ENCODE results near the gene SPTSSA.

The SPTSSA gene

DNA sequence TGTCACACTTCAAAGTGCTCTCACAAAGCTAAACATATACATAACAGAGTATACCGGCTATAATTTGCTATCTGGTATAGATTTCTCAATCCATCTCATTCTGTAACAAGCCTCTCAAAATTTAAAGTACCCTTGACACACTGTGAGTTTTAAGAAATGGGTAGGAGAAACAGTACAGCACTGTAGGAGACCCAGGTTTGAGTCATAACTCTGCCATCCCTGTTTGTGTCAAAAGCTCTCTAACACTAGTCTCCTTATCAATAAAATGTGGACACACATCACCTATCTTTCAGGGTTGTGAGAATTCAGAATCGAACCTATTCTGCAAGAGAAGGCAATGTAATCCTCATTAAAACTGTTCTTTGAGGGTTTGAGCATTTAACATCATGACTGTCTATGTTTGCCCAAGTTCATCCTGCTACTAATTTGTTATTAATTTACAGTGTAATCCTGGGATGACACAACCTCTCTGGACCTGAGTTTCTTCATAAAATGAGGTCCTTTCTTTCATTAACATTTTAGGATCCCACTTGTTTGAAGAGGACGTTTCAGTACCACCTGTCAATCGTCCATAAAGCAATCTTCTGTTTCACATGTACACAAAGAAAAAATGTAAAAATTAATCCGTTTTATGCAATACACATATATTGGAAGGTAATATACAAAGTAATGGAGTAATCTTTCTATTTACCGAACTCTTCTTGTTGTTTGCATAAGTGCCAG lies 12.1 kb downstream of the SPTSSA start:
- DNase-seq (ENCODE audit: low spot score) = no peak
- TF ChIP-seq, protein P1, sequence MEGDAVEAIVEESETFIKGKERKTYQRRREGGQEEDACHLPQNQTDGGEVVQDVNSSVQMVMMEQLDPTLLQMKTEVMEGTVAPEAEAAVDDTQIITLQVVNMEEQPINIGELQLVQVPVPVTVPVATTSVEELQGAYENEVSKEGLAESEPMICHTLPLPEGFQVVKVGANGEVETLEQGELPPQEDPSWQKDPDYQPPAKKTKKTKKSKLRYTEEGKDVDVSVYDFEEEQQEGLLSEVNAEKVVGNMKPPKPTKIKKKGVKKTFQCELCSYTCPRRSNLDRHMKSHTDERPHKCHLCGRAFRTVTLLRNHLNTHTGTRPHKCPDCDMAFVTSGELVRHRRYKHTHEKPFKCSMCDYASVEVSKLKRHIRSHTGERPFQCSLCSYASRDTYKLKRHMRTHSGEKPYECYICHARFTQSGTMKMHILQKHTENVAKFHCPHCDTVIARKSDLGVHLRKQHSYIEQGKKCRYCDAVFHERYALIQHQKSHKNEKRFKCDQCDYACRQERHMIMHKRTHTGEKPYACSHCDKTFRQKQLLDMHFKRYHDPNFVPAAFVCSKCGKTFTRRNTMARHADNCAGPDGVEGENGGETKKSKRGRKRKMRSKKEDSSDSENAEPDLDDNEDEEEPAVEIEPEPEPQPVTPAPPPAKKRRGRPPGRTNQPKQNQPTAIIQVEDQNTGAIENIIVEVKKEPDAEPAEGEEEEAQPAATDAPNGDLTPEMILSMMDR (IDR thresholded peaks at IDR 0.05; ENCODE audit: extremely low read depth, insufficient read depth, missing control alignments) = no peak
- in situ Hi-C loops (cut with MboI; ENCODE audit: low pct_unique_long_range_greater_than_20kb, low sequenced_read_pairs, unreplicated experiment) = no loop called here

DNA sequence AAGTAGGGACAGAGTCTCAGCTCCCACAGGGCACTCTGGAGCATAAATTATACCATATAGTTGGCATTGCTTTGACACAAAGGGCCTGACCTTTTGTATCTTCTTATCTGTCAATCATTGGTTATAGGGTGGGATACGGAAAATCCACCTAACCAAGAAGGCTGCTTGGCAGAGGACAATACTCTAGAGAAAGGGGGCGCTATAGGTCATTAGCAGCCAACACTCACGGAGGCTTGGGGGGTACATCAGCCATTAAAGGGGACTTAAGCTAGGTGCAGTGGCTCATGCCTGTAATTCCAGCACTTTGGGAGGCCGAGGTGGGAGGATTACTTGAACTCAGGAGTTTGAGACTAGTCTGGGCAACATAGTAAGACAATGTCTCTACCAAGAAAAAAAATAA lies 22.9 kb downstream of the SPTSSA start:
- TF ChIP-seq, protein P1 (IDR thresholded peaks at IDR 0.05; ENCODE audit: extremely low read depth, insufficient read depth, missing control alignments) = no peak
- in situ Hi-C loops (cut with MboI; ENCODE audit: low pct_unique_long_range_greater_than_20kb, low sequenced_read_pairs, unreplicated experiment) = no loop called here
- no peak for DNase-seq (ENCODE audit: low spot score)

DNA sequence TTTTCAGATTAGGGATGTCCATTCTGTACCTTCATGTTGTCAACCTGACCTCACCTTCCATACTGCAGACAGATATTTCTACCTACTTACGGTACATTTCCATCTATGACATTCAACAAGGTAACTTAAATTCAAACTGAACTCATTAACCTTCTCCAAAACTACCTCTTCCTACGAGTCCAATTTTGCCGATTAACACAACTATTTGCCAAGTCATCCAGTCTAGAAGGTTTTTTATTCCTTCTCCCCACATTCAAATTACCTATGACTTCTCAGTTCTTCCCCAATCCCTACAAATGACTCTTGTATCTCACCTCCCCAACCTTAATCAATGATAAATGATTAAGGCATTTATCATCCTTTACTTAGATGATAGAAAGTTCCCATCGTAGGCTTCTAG lies 23.6 kb downstream of the SPTSSA start:
- in situ Hi-C loops (cut with MboI; ENCODE audit: low pct_unique_long_range_greater_than_20kb, low sequenced_read_pairs, unreplicated experiment) = no loop called here
- no peak for DNase-seq (ENCODE audit: low spot score)
- TF ChIP-seq, protein P1 (IDR thresholded peaks at IDR 0.05; ENCODE audit: extremely low read depth, insufficient read depth, missing control alignments) = no peak

GRCh38 chr14:34437729-34438080 lies 24.3 kb downstream of the SPTSSA start:
- DNase-seq (ENCODE audit: low spot score) = no peak
- TF ChIP-seq, protein P1 (IDR thresholded peaks at IDR 0.05; ENCODE audit: extremely low read depth, insufficient read depth, missing control alignments) = no peak
- in situ Hi-C loops (cut with MboI; ENCODE audit: low pct_unique_long_range_greater_than_20kb, low sequenced_read_pairs, unreplicated experiment) = no loop called here

DNA sequence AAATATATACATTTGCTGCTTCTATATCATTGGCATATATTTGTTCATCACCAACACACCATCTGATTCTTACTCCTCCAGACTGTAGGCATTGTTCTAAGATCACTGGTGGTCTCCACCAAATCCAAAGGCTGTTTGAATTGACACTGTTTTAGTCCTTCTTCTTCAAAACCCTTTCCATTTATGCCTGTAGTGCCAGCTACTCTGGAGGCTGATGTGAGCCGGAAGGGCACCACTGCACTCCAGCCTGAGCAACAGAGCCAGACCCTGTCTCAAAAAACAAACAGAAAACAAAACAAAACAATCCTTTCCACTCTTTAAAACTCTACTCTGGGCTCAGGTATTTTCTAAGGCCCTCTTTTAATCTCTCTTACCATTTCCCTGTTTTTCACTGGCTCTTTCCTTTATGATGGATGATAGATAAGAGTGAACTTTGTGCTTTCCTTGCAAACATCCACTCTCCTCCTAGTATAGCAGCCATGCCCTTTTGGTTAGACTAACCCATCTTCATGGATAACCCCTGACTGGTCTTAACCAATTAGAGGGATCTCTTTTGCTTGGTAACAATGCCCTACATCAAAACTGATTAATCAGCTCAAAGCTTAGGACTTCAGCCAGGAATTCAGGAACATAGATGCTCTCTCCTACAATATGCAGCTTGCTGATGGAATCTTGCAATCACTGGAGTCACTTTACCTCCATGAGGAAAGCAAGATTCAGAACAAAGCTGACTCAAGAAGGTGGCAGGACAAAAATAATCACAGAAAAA lies 24.9 kb downstream of the SPTSSA start:
- TF ChIP-seq, protein P1 (IDR thresholded peaks at IDR 0.05; ENCODE audit: extremely low read depth, insufficient read depth, missing control alignments) = no peak

GRCh38 chr14:34436118-34436905 lies 25.7 kb downstream of the SPTSSA start:
- no peak for DNase-seq (ENCODE audit: low spot score)
- in situ Hi-C loops (cut with MboI; ENCODE audit: low pct_unique_long_range_greater_than_20kb, low sequenced_read_pairs, unreplicated experiment) = no loop called here
- TF ChIP-seq, protein P1 (IDR thresholded peaks at IDR 0.05; ENCODE audit: extremely low read depth, insufficient read depth, missing control alignments) = no peak

More for the DNA sequence above, 24.9 kb downstream of the SPTSSA start:
- in situ Hi-C loops (cut with MboI; ENCODE audit: low pct_unique_long_range_greater_than_20kb, low sequenced_read_pairs, unreplicated experiment) = no loop called here
- no peak for DNase-seq (ENCODE audit: low spot score)

All from GM13977 (cell line).